ENCODE results near the gene RIMS1. TPM values are rescaled to one million over a fixed set of nuclear protein-coding genes. Genes with fewer than 3 reads are reported as not detected.

Gene RIMS1
- total and polyA plus RNA-seq, 2 donors, result 0.67 to 21.0 TPM

GRCh38 chr6:72248621-72249020 is 362.3 kb downstream of the RIMS1 start:
- no peaks in the 10 kb centered on the region for H3K4me1 ChIP-seq (ENCODE audit: insufficient read depth)
- no peak for DNase-seq (ENCODE audit: extremely low spot score)
- no peak overlapping the region for H3K4me3 ChIP-seq (ENCODE audit: low read depth, low read length)
- WGBS, result 66% methylated on average over 1 of the region's 1 CpG
- no peak overlapping the region for H3K27ac ChIP-seq (ENCODE audit: low read depth)
- H3K36me3 ChIP-seq (ENCODE audit: insufficient read depth), result no peaks in the 10 kb centered on the region

- H3K4me1 ChIP-seq (ENCODE audit: insufficient read depth), result no peaks in the 10 kb centered on the region
- no peak overlapping the region for H3K27ac ChIP-seq (ENCODE audit: low read depth)
- WGBS, result 92% methylated on average over 3 of the region's 3 CpGs
- H3K36me3 ChIP-seq (ENCODE audit: insufficient read depth), result no peaks in the 10 kb centered on the region
- DNase-seq (ENCODE audit: extremely low spot score), result no peak
- H3K4me3 ChIP-seq (ENCODE audit: low read depth, low read length), result no peak overlapping the region
Observed at GRCh38 chr6:72250664-72251063, 364.3 kb downstream of the RIMS1 start.

- H3K36me3 ChIP-seq (ENCODE audit: insufficient read depth), result no peaks in the 10 kb centered on the region
- H3K4me1 ChIP-seq (ENCODE audit: insufficient read depth), result no peaks in the 10 kb centered on the region
- DNase-seq (ENCODE audit: extremely low spot score), result no peak
- 49% methylated on average over 3 of the region's 3 CpGs for WGBS
- H3K4me3 ChIP-seq (ENCODE audit: low read depth, low read length), result no peak overlapping the region
- no peak overlapping the region for H3K27ac ChIP-seq (ENCODE audit: low read depth)
Observed at GRCh38 chr6:72260489-72260888, 374.1 kb downstream of the RIMS1 start.

- Histone ChIP-seq H3K36me3 (ENCODE audit: insufficient read depth) (no peaks in the 10 kb centered on the region), H3K27ac (ENCODE audit: low read depth) (no peak overlapping the region), H3K4me3 (ENCODE audit: low read depth, low read length) (no peak overlapping the region), H3K4me1 (ENCODE audit: insufficient read depth) (no peaks in the 10 kb centered on the region)
- WGBS, result 61% methylated on average over 3 of the region's 3 CpGs
- no peak for DNase-seq (ENCODE audit: extremely low spot score)
Observed at GRCh38 chr6:72261554-72261953, 375.2 kb downstream of the RIMS1 start.

- Histone ChIP-seq H3K27ac (ENCODE audit: low read depth) (no peak overlapping the region), H3K4me1 (ENCODE audit: insufficient read depth) (no peaks in the 10 kb centered on the region), H3K36me3 (ENCODE audit: insufficient read depth) (no peaks in the 10 kb centered on the region), H3K4me3 (ENCODE audit: low read depth, low read length) (no peak overlapping the region)
- 69% methylated on average over 4 of the region's 4 CpGs for WGBS
- no peak for DNase-seq (ENCODE audit: extremely low spot score)
Observed at GRCh38 chr6:72262254-72262653, 375.9 kb downstream of the RIMS1 start.

- 92% methylated on average over 1 of the region's 1 CpG for WGBS
- Histone ChIP-seq H3K4me3 (ENCODE audit: low read depth, low read length) (no peak overlapping the region), H3K27ac (ENCODE audit: low read depth) (no peak overlapping the region), H3K4me1 (ENCODE audit: insufficient read depth) (no peaks in the 10 kb centered on the region), H3K36me3 (ENCODE audit: insufficient read depth) (no peaks in the 10 kb centered on the region)
- no peak for DNase-seq (ENCODE audit: extremely low spot score)
Observed at GRCh38 chr6:72267470-72267869, 381.1 kb downstream of the RIMS1 start.

- no peak overlapping the region for H3K27ac ChIP-seq (ENCODE audit: low read depth)
- no peaks in the 10 kb centered on the region for H3K4me1 ChIP-seq (ENCODE audit: insufficient read depth)
- no peak overlapping the region for H3K4me3 ChIP-seq (ENCODE audit: low read depth, low read length)
- WGBS, result 59% methylated on average over 1 of the region's 1 CpG
- no peak for DNase-seq (ENCODE audit: extremely low spot score)
- no peaks in the 10 kb centered on the region for H3K36me3 ChIP-seq (ENCODE audit: insufficient read depth)
Observed at GRCh38 chr6:72271531-72271930, 385.2 kb downstream of the RIMS1 start.

GRCh38 chr6:72272958-72273357 is 386.6 kb downstream of the RIMS1 start:
- DNase-seq (ENCODE audit: extremely low spot score), result no peak
- 47% methylated on average over 1 of the region's 1 CpG for whole genome bisulfite sequencing
- H3K4me1 ChIP-seq (ENCODE audit: insufficient read depth), result no peaks in the 10 kb centered on the region
- no peak overlapping the region for H3K27ac ChIP-seq (ENCODE audit: low read depth)
- H3K4me3 ChIP-seq (ENCODE audit: low read depth, low read length), result no peak overlapping the region
- H3K36me3 ChIP-seq (ENCODE audit: insufficient read depth), result no peaks in the 10 kb centered on the region

GRCh38 chr6:72275888-72276287 is 389.5 kb downstream of the RIMS1 start:
- Histone ChIP-seq H3K27ac (ENCODE audit: low read depth) (no peak overlapping the region), H3K36me3 (ENCODE audit: insufficient read depth) (no peaks in the 10 kb centered on the region), H3K4me1 (ENCODE audit: insufficient read depth) (no peaks in the 10 kb centered on the region), H3K4me3 (ENCODE audit: low read depth, low read length) (no peak overlapping the region)
- no peak for DNase-seq (ENCODE audit: extremely low spot score)
- WGBS, result 86% methylated on average over 1 of the region's 1 CpG

GRCh38 chr6:72282201-72282600 is 395.9 kb downstream of the RIMS1 start:
- Histone ChIP-seq H3K4me1 (ENCODE audit: insufficient read depth) (no peaks in the 10 kb centered on the region), H3K4me3 (ENCODE audit: low read depth, low read length) (no peak overlapping the region), H3K27ac (ENCODE audit: low read depth) (no peak overlapping the region), H3K36me3 (ENCODE audit: insufficient read depth) (no peaks in the 10 kb centered on the region)
- DNase-seq (ENCODE audit: extremely low spot score), result no peak

GRCh38 chr6:72283571-72283970 is 397.2 kb downstream of the RIMS1 start:
- H3K4me1 ChIP-seq (ENCODE audit: insufficient read depth), result no peaks in the 10 kb centered on the region
- WGBS, result 88% methylated on average over 3 of the region's 3 CpGs
- H3K36me3 ChIP-seq (ENCODE audit: insufficient read depth), result no peaks in the 10 kb centered on the region
- no peak overlapping the region for H3K4me3 ChIP-seq (ENCODE audit: low read depth, low read length)
- no peak for DNase-seq (ENCODE audit: extremely low spot score)
- H3K27ac ChIP-seq (ENCODE audit: low read depth), result no peak overlapping the region

- no peak for DNase-seq (ENCODE audit: extremely low spot score)
- Histone ChIP-seq H3K4me3 (ENCODE audit: low read depth, low read length) (no peak overlapping the region), H3K4me1 (ENCODE audit: insufficient read depth) (no peaks in the 10 kb centered on the region), H3K27ac (ENCODE audit: low read depth) (no peak overlapping the region), H3K36me3 (ENCODE audit: insufficient read depth) (no peaks in the 10 kb centered on the region)
- 63% methylated on average over 1 of the region's 1 CpG for WGBS
Observed at GRCh38 chr6:72286911-72287311, 400.6 kb downstream of the RIMS1 start.

GRCh38 chr6:72287801-72288200 is 401.5 kb downstream of the RIMS1 start:
- no peak overlapping the region for H3K27ac ChIP-seq (ENCODE audit: low read depth)
- DNase-seq (ENCODE audit: extremely low spot score), result no peak
- 94% methylated on average over 5 of the region's 5 CpGs for WGBS
- H3K4me3 ChIP-seq (ENCODE audit: low read depth, low read length), result no peak overlapping the region
- H3K36me3 ChIP-seq (ENCODE audit: insufficient read depth), result no peaks in the 10 kb centered on the region
- H3K4me1 ChIP-seq (ENCODE audit: insufficient read depth), result no peaks in the 10 kb centered on the region

GRCh38 chr6:72288592-72288991 is 402.2 kb downstream of the RIMS1 start:
- H3K36me3 ChIP-seq (ENCODE audit: insufficient read depth), result no peaks in the 10 kb centered on the region
- H3K4me3 ChIP-seq (ENCODE audit: low read depth, low read length), result no peak overlapping the region
- H3K4me1 ChIP-seq (ENCODE audit: insufficient read depth), result no peaks in the 10 kb centered on the region
- no peak for DNase-seq (ENCODE audit: extremely low spot score)
- no peak overlapping the region for H3K27ac ChIP-seq (ENCODE audit: low read depth)
- WGBS, result 52% methylated on average over 2 of the region's 2 CpGs

- DNase-seq (ENCODE audit: extremely low spot score), result no peak
- no peaks in the 10 kb centered on the region for H3K4me1 ChIP-seq (ENCODE audit: insufficient read depth)
- H3K36me3 ChIP-seq (ENCODE audit: insufficient read depth), result no peaks in the 10 kb centered on the region
- H3K4me3 ChIP-seq (ENCODE audit: low read depth, low read length), result no peak overlapping the region
- 93% methylated on average over 8 of the region's 8 CpGs for WGBS
- no peak overlapping the region for H3K27ac ChIP-seq (ENCODE audit: low read depth)
Observed at GRCh38 chr6:72290620-72291019, 404.3 kb downstream of the RIMS1 start.

Measured in urinary bladder (tissue), 4 donors.